Mesothelial cell of epicardium (in vitro differentiated cells): Measurements from ENCODE around the gene CASP2. TPM values are rescaled to one million over a fixed set of nuclear protein-coding genes. Genes with fewer than 3 reads are reported as not detected.
A peak's percentile ranks its signal among the peaks of the same experiment; 100 is the strongest.
"Not testable (repeated sequence)": the region's sequence is repeated elsewhere in the genome, so short reads cannot be mapped to it uniquely, and the experiment has no call there.

Source experiments
- DNase-seq, 2 experiments: peaks; one replicate each; pipeline ENCODE4 v3.0.0; 2021; ENCODE audit warnings: low spot score in 2 of 2; ENCODE audit not compliant: unreplicated experiment in 2 of 2
- H3K27ac Mint-ChIP-seq: 2 replicates; pipeline ENCODE4 v1.8.0; 2021; ENCODE audit warnings: mixed read lengths
- H3K27me3 Mint-ChIP-seq: 2 replicates; pipeline ENCODE4 v1.8.0; 2021; ENCODE audit warnings: low read depth, mixed read lengths
- H3K36me3 Mint-ChIP-seq: 2 replicates; pipeline ENCODE4 v1.8.0; 2021; ENCODE audit warnings: mixed read lengths
- H3K4me1 Mint-ChIP-seq: 2 replicates; pipeline ENCODE4 v1.8.0; 2021; ENCODE audit warnings: mixed read lengths
- H3K4me3 Mint-ChIP-seq: 2 replicates; pipeline ENCODE4 v1.8.0; 2021; ENCODE audit warnings: mild to moderate bottlenecking, moderate library complexity, mixed read lengths
- H3K9me3 Mint-ChIP-seq: 2 replicates; pipeline ENCODE4 v1.8.0; 2021; ENCODE audit warnings: mixed read lengths
- CTCF ChIP-seq: fragments of 200-600 bp; sonication (generic); IDR thresholded peaks from one replicate; pipeline ENCODE4 v1.5.0; 2021; ENCODE audit warnings: antibody characterized with exemption; ENCODE audit not compliant: unreplicated experiment
- total RNA-seq: library from RNA; stranded (reverse); gene quantifications from 3 replicates; pipeline ENCODE4 v1.2.1, GENCODE V29; 2021

CASP2 gene
- total RNA-seq, 1 donor from 2014 or later, result 53.3 TPM

DNA sequence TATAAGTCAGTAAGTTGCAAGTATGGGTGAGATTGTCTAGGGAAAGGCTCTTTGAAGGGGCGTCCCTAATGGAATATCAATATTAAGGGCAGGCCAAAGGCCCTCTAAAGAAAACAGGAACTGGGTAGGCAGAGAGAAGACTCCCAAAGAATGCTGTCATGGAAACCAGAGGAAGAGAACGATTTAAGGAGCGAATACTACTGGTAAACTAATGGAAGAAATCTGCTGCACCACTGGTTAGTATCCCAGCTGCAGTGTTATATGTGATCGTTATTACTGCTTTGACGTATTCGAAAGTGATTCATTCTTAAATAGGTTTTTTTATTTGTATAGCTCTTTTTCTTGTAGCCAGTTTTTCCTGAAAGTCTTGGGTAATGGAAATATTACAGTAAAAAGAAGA is 1.3 kb downstream of the CASP2 start:
- Mint-ChIP-seq H3K36me3 (peaks cover 25% of the 10 kb centered on the region), H3K4me3 (peak overlapping the region; percentile 90), H3K27ac (peak overlapping the region; percentile 95), H3K4me1 (peaks cover 44% of the 10 kb centered on the region), H3K9me3 (peaks cover 4% of the 10 kb centered on the region), H3K27me3 (no peaks in the 10 kb centered on the region)
- TF ChIP-seq CTCF, result no peak
- DNase-seq, result no peak

GRCh38 chr7:143289888-143290287 is 1.7 kb downstream of the CASP2 start:
- Mint-ChIP-seq H3K36me3 (peaks cover 28% of the 10 kb centered on the region), H3K4me3 (peak overlapping the region; percentile 90), H3K27ac (peak overlapping the region; percentile 59), H3K4me1 (peaks cover 40% of the 10 kb centered on the region)
- not testable (repeated sequence) for DNase-seq, H3K27me3 Mint-ChIP-seq, H3K9me3 Mint-ChIP-seq

- H3K36me3 Mint-ChIP-seq, result peaks cover 31% of the 10 kb centered on the region
- TF ChIP-seq CTCF, result no peak
- DNase-seq, result no peak
- peaks cover 36% of the 10 kb centered on the region for H3K4me1 Mint-ChIP-seq
- peaks cover 4% of the 10 kb centered on the region for H3K9me3 Mint-ChIP-seq
- no peak overlapping the region for H3K27ac Mint-ChIP-seq
- peak overlapping the region; percentile 90 for H3K4me3 Mint-ChIP-seq
- H3K27me3 Mint-ChIP-seq, result no peaks in the 10 kb centered on the region
These were observed 2.1 kb downstream of the CASP2 start for GRCh38 chr7:143290293-143290692.

GRCh38 chr7:143292876-143293275 is 4.7 kb downstream of the CASP2 start:
- H3K36me3 Mint-ChIP-seq, result peaks cover 41% of the 10 kb centered on the region
- no peak for DNase-seq
- no peak overlapping the region for H3K27ac Mint-ChIP-seq
- H3K27me3 Mint-ChIP-seq, result no peaks in the 10 kb centered on the region
- no peak overlapping the region for H3K4me3 Mint-ChIP-seq
- peaks cover 45% of the 10 kb centered on the region for H3K4me1 Mint-ChIP-seq
- H3K9me3 Mint-ChIP-seq, result peaks cover under 1% of the 10 kb centered on the region
- no peak for TF ChIP-seq CTCF

DNA sequence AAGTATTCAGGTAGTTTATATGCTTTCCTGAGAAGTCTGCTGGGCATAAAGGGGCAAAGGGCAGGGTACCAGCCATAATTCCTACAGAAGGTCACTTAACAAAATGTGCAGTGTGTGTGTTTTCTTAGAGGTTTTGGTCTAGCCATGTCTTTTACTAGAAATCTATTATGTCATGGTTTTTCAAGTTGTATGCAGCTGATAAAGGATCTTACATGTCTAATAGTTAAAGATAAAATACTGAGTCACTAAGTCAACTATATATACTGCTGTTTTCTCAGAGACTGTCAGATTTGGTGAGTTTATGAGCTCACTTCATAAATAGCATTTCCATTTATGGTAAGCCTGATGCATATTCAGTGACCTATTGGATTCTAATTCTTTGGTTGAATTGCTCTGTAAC is 7.7 kb downstream of the CASP2 start:
- Mint-ChIP-seq H3K4me1 (peaks cover 27% of the 10 kb centered on the region), H3K36me3 (peaks cover 59% of the 10 kb centered on the region), H3K9me3 (no peaks in the 10 kb centered on the region), H3K27me3 (no peaks in the 10 kb centered on the region), H3K27ac (peak overlapping the region; percentile 44), H3K4me3 (no peak overlapping the region)
- no peak for DNase-seq
- TF ChIP-seq CTCF, result no peak

DNA sequence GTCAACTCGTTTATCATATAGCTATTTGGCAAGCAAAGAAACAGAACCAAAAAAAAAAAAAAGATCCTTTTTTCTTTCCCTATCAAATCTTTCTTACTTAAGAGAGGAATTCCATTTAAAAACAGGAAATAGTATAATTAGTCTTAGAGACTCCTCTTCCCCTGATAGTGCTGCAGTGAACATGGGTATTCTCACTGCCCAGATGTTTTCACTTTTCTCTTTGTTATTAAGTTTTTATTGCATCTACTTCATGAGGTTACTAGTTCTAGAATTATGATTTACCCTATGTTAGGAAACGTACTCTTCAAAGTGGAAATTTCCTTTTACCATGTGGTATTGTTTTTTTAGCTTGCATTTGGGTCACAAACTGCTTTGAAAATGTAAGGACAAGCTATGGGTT is 8.5 kb downstream of the CASP2 start:
- no peak for DNase-seq
- no peaks in the 10 kb centered on the region for H3K27me3 Mint-ChIP-seq
- peak overlapping the region; percentile 44 for H3K27ac Mint-ChIP-seq
- H3K4me3 Mint-ChIP-seq, result no peak overlapping the region
- peaks cover 61% of the 10 kb centered on the region for H3K36me3 Mint-ChIP-seq
- peaks cover 20% of the 10 kb centered on the region for H3K4me1 Mint-ChIP-seq
- no peak for TF ChIP-seq CTCF
- H3K9me3 Mint-ChIP-seq, result no peaks in the 10 kb centered on the region
